Stimulated activated naive CD8-positive, alpha-beta T cell treated with anti-CD3 and anti-CD28 coated beads, Interleukin-15, amount 100 ng/mL, for 72 hours (primary cell): ENCODE measurements around the gene DNAI2.

Experiments used
- ATAC-seq: fragments of 150-1000 bp; cut with Tn5 transposase; 2 replicates; pipeline ENCODE4 v1.10.0; 2021; ENCODE audit warnings: mild to moderate bottlenecking, moderate library complexity
- DNase-seq, 2 donors: peaks; one replicate each; pipeline ENCODE4 v3.0.0; 2021 to 2022
- H3K27ac Mint-ChIP-seq, 2 donors: one replicate each; pipeline ENCODE4 v1.8.0; 2022; ENCODE audit warnings: mild to moderate bottlenecking in 2 of 2, mixed read lengths in 2 of 2, moderate library complexity in 2 of 2
- H3K27me3 Mint-ChIP-seq: one replicate; pipeline ENCODE4 v1.8.0; 2022; ENCODE audit warnings: mixed read lengths
- H3K4me1 Mint-ChIP-seq: one replicate; pipeline ENCODE4 v1.8.0; 2022; ENCODE audit warnings: mild to moderate bottlenecking, mixed read lengths
- H3K4me3 Mint-ChIP-seq, 2 donors: one replicate each; pipeline ENCODE4 v1.8.0; 2022; ENCODE audit warnings: mild to moderate bottlenecking in 2 of 2, mixed read lengths in 2 of 2, moderate library complexity in 1 of 2
- H3K9me3 Mint-ChIP-seq, 2 donors: one replicate each; pipeline ENCODE4 v1.8.0; 2022; ENCODE audit warnings: mixed read lengths in 2 of 2

DNAI2 gene

DNA sequence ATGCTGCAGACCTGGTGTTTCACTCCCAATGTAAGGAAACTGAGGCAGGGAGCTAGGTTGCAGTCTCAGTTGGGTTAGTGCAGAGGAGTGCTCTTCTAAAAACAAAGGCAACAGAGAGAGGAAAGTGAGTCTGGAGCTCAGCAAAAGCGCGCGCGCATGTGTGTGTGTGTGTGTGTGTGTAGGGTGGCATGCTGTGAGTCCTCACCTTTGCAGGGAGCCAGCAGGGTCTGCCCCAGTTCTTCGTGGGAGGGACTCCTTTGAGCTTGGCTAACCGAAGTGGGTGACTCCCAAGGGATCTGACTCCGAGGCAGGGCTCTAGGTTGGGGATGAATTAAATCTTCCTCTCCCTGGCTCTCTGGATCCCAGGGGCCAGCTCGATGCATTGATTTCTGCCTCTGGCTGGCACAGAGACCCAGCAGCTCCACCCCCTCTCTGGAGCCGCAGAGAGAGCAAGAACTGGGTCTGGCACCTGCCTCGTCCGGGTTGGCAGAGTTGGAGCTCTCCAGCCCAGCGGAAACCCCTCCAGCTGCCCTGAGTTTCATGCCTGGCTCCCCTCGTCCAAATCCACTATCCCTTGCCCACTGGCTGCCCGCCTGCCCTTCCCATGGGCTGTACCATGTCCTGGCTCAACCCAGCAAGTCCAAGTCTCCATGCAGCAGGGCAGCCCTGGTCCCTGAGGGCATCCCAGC is 88.9 kb downstream of the DNAI2 start:
- H3K4me1 Mint-ChIP-seq: peaks cover 14% of the 10 kb centered on the region

More for the DNA sequence above, 88.9 kb downstream of the DNAI2 start:
- H3K4me3 Mint-ChIP-seq: no peak overlapping the region
- H3K27me3 Mint-ChIP-seq: peaks cover 46% of the 10 kb centered on the region
- no peak for ATAC-seq
- no peak overlapping the region for H3K27ac Mint-ChIP-seq
- DNase-seq: no peak
- no peaks in the 10 kb centered on the region for H3K9me3 Mint-ChIP-seq
